NB4 (cell line): Measurements from ENCODE around the gene JMJD8.

Source experiments
- DNase-seq: peaks from one replicate; pipeline ENCODE4 v3.0.0; 2010; ENCODE audit warnings: low read depth
- H3K4me3 ChIP-seq: one replicate; pipeline ENCODE4 v1.5.1; 2011; ENCODE audit warnings: mild to moderate bottlenecking, low read depth, low read length, moderate library complexity
- MYC ChIP-seq: IDR thresholded peaks from 2 replicates; pipeline ENCODE4 v1.6.1; 2011; ENCODE audit warnings: low read depth, low read length
- POLR2A ChIP-seq: IDR thresholded peaks from 2 replicates; pipeline ENCODE4 v1.6.1; 2011; ENCODE audit warnings: mild to moderate bottlenecking; ENCODE audit not compliant: insufficient read length; ENCODE audit errors: extremely low read depth
- TF ChIP-seq, protein P1 (sequence below): IDR thresholded peaks from 2 replicates; pipeline ENCODE4 v1.6.1; 2011; ENCODE audit warnings: low read depth, low read length
- TF ChIP-seq, protein P2 (sequence below): IDR thresholded peaks from one replicate; pipeline ENCODE4 v1.5.1; 2012; ENCODE audit warnings: low read depth, low read length

JMJD8 gene

DNA sequence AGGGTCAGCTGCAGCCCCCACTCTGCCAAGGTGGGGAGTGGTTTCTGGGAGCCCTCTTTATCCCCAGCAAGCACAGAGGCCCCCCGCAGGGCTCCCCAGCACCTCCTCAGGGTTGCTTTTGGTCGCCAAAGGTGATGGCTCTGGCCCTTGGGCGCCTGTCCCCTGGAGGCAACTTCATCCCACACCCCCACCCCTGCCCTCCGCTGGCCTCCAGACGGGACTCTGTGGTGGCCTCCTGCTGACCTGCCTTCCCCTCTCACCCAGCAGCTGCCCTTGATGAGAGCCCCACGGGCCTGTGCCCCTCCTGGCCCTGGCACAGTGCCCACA, 24.0 kb downstream of the JMJD8 start:
- no peak overlapping the region for H3K4me3 ChIP-seq
- TF ChIP-seq MYC: no peak
- TF ChIP-seq, protein P1, sequence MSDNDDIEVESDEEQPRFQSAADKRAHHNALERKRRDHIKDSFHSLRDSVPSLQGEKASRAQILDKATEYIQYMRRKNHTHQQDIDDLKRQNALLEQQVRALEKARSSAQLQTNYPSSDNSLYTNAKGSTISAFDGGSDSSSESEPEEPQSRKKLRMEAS: no peak
- DNase-seq: no peak

DNA sequence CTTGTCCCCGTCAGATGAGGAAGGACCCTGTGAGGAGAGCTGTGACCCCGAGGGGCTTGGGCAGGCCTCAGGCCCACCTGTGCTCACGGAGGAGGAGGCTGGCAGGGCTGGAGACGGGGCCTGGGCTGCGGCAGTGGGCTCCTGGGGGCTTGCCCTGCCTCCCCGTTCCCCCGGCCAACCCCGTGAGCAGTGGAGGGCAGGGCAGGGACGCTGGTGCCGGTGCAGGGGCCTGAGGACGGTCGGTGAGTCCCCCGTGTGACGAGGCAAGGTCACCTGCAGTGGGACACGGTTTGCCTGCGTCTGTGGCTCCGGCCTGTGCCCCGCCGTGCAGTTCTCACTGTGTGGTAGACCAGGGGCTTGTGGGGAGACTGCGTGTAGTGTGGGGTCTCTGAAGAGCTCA, 24.5 kb downstream of the JMJD8 start:
- no peak overlapping the region for H3K4me3 ChIP-seq
- TF ChIP-seq, protein P1: no peak
- TF ChIP-seq MYC (no peak), POLR2A (no peak)
- TF ChIP-seq, protein P2, sequence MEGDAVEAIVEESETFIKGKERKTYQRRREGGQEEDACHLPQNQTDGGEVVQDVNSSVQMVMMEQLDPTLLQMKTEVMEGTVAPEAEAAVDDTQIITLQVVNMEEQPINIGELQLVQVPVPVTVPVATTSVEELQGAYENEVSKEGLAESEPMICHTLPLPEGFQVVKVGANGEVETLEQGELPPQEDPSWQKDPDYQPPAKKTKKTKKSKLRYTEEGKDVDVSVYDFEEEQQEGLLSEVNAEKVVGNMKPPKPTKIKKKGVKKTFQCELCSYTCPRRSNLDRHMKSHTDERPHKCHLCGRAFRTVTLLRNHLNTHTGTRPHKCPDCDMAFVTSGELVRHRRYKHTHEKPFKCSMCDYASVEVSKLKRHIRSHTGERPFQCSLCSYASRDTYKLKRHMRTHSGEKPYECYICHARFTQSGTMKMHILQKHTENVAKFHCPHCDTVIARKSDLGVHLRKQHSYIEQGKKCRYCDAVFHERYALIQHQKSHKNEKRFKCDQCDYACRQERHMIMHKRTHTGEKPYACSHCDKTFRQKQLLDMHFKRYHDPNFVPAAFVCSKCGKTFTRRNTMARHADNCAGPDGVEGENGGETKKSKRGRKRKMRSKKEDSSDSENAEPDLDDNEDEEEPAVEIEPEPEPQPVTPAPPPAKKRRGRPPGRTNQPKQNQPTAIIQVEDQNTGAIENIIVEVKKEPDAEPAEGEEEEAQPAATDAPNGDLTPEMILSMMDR: no peak
- no peak for DNase-seq

DNA sequence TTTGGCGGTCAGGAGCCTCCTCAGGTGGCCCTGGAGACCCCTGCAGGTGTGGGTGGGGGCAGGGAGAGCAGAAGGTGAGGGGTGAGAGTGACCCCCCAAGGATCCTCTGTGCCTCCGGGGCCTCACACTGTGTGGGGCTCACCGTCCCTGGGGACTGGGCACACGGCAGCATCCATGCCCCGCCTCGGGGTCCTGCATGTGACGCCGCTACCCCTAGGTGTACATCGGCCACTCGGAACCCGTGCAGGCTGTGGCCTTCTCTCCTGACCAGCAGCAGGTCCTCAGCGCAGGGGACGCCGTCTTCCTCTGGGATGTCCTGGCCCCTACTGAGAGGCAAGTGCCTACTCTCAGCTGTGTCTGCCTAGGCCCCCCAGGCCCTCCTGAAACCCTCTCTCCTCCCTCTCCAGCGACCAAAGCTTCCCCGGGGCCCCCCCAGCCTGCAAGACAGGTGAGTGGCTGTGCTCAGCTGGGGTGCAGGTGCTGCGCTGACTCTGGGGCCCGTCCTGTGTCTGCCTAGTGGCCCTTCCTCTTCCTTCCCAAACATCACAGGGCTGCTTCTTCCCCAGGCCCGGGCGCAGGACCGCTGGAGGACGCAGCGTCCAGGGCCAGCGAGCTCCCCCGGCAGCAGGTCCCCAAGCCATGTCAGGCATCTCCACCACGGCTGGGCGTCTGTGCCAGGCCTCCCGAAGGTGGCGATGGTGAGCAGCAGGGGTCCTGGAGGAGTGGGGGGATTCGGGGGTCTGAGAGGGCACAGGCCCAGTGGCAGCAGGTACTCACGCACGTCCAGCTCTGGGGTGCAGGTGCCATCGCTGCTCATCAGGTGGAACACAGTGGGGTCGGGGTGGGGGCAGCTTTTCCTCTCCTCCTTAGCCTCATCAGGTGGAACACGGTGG, 25.2 kb downstream of the JMJD8 start:
- no peak for DNase-seq
- TF ChIP-seq POLR2A (no peak), MYC (no peak)
- TF ChIP-seq, protein P1: no peak
- TF ChIP-seq, protein P2: no peak
- H3K4me3 ChIP-seq: no peak overlapping the region

DNA sequence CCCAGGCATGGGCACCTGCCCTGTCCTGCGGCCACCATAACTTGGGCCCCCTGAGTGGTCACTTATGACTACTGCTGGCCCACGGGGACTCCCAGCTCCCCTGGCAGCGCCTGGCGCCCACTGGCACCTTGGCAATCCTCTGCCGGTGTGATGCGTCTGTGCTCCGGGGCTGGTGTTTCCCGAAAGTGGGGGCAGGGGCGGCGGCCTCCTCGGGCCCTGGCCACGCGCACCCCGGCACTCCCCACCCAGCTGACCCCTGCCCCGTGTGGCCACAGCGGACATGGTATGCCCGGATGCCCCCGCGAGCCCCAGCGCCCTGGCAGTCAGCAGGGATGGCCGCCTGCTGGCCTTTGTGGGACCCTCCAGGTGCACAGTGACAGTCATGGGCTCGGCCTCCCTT, 26.6 kb downstream of the JMJD8 start:
- TF ChIP-seq MYC (no peak), POLR2A (no peak)
- TF ChIP-seq, protein P2: no peak
- TF ChIP-seq, protein P1: no peak
- no peak for DNase-seq
- H3K4me3 ChIP-seq: no peak overlapping the region

DNA sequence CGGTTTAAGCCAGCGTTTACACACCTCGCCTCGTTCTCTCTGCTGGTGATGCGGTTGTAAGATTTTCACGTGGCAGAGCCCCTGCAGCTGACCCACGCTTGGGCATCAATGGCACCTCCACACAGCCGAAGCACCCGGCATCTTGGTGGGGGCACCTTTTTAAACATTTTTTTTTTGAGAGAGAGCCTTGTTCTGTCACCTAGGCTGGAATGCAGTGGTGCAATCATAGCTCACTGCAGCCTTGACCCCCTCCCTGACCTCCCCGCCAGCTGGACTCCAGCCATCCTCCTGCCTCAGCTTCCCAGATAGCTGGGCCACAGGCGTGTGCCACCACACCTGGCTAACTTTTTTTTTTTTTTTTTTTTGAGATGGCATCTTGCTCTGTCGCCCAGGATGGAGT, 30.1 kb downstream of the JMJD8 start:
- H3K4me3 ChIP-seq: no peak overlapping the region
- no peak for DNase-seq
- no peak for TF ChIP-seq MYC
- TF ChIP-seq, protein P2: no peak
- TF ChIP-seq POLR2A: no peak
- TF ChIP-seq, protein P1: no peak

DNA sequence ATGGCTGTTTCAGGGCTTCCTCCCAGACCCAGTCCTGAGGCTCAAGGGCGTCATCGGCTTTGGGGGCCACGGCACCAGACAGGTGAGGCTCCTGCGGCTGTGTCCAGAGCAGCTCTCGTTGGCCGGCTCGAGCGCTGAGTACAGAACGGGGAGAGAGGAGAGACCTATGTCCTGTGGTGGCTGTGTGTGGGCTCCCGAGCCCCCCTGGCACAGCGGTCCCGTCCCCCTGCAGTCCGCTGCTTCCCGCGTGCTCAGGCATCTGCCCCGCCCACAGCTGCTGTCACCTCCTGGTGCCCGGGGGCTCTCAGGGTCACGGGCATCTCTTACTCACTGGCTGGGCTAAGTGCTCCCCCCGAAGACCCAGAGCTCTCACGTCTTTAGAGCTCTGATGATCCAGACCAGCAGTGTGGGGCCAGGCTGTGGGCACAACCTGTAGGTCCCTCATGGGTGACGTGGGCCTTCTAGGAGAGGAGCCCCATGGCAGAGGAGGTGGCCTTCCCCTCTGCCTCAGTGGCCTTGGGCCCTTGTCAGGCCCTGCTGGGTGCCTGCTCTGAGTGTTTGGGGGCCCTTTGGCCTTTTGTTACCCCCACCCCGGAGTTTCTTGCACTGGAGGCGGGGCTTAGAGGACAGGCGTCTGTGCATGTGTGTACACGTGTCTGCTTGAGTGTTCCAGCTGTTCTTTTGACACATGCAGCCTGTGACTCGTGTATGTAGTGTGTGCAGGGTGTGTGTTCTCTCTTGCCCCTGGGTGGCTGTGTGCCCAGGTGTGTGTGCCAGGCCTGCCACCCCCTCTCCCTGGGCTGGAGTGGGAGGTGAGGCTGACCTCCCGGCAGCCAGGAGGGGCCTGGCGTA, 31.5 kb downstream of the JMJD8 start:
- TF ChIP-seq, protein P2: no peak
- TF ChIP-seq POLR2A (no peak), MYC (no peak)
- TF ChIP-seq, protein P1: no peak
- H3K4me3 ChIP-seq: no peak overlapping the region
- DNase-seq: no peak
